Measurements from ENCODE around the gene FILIP1L. TPM values are rescaled to one million over a fixed set of nuclear protein-coding genes. Genes with fewer than 3 reads are reported as not detected.

The FILIP1L gene
- total and polyA plus RNA-seq, 2 donors = 75.1 to 103 TPM

DNA sequence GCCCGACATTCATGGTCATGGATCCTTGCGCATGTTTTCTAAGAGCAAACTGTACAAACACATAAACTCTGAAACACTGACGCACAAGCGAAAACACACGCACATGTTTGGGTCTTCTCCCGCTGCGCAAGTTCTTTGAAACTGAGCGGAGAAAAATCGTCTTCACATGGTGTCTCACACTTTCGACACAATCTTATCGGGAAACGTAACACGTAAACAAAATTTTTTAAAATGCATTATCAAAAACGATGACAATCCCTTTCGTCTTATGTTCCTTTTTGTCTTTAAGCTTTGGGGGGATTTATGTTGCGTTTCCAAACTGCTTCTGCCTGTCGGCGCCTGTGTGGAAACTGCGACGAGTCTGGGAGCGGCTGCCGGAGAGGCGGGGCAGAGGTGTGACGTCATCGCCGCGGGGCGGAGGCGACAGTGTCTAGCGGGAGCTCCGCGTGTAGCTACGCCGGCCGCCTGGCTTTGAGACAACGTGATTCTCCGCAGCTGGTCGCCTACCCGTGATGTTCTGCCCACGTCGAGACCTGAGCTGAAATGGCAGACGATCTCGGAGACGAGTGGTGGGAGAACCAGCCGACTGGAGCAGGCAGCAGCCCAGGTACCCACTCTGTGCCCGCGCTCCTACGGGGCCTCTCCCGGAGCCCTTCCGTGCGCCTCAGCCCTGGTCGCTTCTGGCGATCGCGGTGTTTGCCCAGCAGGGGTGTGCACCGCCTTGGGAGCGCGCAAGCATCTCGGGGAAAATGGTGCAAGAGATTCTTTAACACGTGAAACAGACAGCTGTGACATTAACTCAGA is 296.7 kb downstream of the FILIP1L start, which contains the start of gene CMSS1:
CMSS1 (plus strand) TSS at position 426 of the 804 bp plus-strand sequence.
- under 1% methylated on average over 60 of the region's 60 CpGs for WGBS
- Histone ChIP-seq H3K4me3 (ENCODE audit: low read depth, low read length) (peak within 1 kb of the TSS; percentile 62), H3K4me1 (ENCODE audit: insufficient read depth) (no peaks in the 10 kb centered on the region), H3K27ac (ENCODE audit: low read depth) (peak within 1 kb of the TSS; percentile 93), H3K36me3 (ENCODE audit: insufficient read depth) (no peaks in the 10 kb centered on the region)
- DNase-seq (ENCODE audit: extremely low spot score) = peak; percentile 84

DNA sequence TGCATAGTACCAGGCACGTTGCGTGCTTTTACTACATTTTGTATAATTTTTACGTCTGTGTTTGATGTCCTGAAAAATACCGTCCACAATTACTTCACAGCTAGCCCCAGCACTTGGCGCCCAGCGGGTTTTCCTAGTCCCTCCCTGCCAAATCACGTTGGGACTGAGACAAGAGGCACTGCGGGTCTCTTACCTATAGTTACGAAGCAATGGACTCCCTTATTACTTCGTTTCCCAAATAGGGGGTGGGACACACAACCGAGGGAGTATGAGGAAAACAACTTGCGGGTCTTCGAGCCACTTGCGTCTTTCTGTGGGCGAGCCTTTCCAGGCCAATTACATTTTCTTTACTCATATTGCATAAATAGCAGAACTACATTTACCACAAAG is 297.3 kb downstream of the FILIP1L start:
- no peak for DNase-seq (ENCODE audit: extremely low spot score)

DNA sequence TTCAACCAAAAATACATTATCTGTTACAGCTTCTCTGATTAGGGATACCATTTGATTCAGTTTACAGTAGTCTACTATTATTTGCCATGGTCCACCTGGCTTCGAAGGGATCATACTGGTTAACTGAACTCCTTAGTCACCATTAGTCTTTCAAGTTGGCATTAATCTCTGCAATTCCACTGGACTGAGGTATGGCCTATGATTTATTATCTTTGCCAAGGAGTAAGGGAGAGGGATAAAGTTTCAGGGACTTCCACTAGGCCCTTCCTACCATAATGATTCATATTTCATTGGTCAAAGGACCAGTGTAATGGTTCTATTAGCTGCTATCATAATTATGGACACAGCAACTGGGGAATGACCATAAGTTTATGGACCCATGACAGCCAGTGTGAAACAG is 303.9 kb downstream of the FILIP1L start:
- H3K27ac ChIP-seq (ENCODE audit: low read depth) = no peak overlapping the region
- no peak overlapping the region for H3K4me3 ChIP-seq (ENCODE audit: low read depth, low read length)
- H3K36me3 ChIP-seq (ENCODE audit: insufficient read depth) = no peaks in the 10 kb centered on the region
- H3K4me1 ChIP-seq (ENCODE audit: insufficient read depth) = no peaks in the 10 kb centered on the region
- no peak for DNase-seq (ENCODE audit: extremely low spot score)
- 89% methylated on average over 1 of the region's 1 CpG for WGBS

More for the DNA sequence above, 297.3 kb downstream of the FILIP1L start:
- H3K4me1 ChIP-seq (ENCODE audit: insufficient read depth) = no peaks in the 10 kb centered on the region
- peak overlapping the region; percentile 62 for H3K4me3 ChIP-seq (ENCODE audit: low read depth, low read length)
- no peaks in the 10 kb centered on the region for H3K36me3 ChIP-seq (ENCODE audit: insufficient read depth)
- WGBS = 1% methylated on average over 15 of the region's 15 CpGs
- H3K27ac ChIP-seq (ENCODE audit: low read depth) = no peak overlapping the region

DNA sequence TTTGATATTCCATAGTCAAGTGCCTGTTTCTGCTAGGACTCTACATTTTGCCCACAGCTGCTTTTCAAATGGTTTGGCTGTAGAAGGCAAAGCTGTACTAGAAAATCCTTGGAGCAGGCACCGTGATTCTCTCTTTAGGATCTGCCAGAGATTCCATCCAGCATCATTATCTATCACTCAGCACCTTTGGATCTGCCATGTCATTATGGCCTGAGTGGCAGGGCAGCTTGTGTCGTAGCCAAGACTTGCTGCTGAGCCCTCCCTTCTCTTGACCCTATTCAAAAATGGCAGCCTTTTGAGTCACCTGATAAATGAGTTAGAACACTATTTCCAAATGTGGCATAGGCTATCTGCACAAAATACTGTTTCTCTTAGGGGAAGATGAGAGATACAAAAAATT is 304.7 kb downstream of the FILIP1L start:
- Histone ChIP-seq H3K36me3 (ENCODE audit: insufficient read depth) (no peaks in the 10 kb centered on the region), H3K27ac (ENCODE audit: low read depth) (no peak overlapping the region), H3K4me1 (ENCODE audit: insufficient read depth) (no peaks in the 10 kb centered on the region), H3K4me3 (ENCODE audit: low read depth, low read length) (no peak overlapping the region)
- WGBS = 81% methylated on average over 2 of the region's 2 CpGs
- no peak for DNase-seq (ENCODE audit: extremely low spot score)

DNA sequence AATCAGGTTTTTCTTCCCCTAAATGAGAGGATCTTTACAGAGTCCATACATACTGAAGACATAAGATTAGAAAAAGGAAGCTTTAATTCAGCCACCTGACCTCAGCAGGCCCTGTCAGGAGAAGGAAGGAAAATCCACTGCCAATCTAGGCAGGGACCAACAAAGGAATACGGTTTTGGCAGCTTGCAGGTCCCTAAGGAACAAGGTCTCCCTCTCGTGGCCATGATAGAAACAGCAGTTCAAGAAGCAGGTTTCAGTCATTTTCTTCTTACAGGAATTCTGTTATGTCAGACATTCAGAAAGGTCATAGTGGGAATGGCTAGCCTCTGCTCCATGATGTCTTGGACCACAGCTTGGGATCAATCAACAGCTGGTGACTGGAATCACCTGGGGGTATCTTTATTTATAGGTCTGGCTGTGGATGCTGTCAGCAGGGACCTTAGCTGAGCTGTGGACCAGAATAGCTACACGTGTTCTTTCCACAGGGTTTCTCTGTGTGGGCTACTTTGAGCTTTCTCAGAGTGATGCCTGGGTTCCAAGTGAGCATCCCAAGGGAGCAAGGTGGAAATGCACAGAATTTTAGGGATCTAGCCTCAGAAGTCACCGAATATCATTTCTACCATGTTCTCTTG is 306.0 kb downstream of the FILIP1L start:
- 45% methylated on average over 4 of the region's 4 CpGs for WGBS
- H3K36me3 ChIP-seq (ENCODE audit: insufficient read depth) = no peaks in the 10 kb centered on the region
- DNase-seq (ENCODE audit: extremely low spot score) = no peak

DNA sequence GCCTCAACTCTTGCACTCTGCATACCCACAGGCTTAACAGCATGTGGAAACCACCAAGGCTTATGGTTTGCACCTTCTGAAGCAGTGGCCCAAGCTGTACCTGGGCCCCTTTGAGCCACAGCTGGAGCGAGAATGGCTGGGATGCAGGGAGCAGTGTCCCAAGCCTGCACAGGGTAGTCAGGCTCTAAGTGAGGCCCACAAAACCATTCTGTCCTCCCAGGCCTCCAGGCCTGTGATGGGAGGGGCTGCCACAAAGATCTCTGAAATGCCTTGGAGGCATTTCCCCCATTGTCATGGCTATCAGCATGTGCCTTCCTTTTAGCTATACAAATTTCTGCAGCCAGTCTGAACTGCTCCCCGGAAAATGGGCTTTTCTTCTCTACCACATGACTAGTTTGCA is 309.1 kb downstream of the FILIP1L start:
- WGBS = 97% methylated on average over 2 of the region's 2 CpGs
- Histone ChIP-seq H3K4me3 (ENCODE audit: low read depth, low read length) (no peak overlapping the region), H3K4me1 (ENCODE audit: insufficient read depth) (no peaks in the 10 kb centered on the region), H3K36me3 (ENCODE audit: insufficient read depth) (no peaks in the 10 kb centered on the region), H3K27ac (ENCODE audit: low read depth) (no peak overlapping the region)
- no peak for DNase-seq (ENCODE audit: extremely low spot score)

More for the DNA sequence above, 306.0 kb downstream of the FILIP1L start:
- no peak overlapping the region for H3K27ac ChIP-seq (ENCODE audit: low read depth)
- no peak overlapping the region for H3K4me3 ChIP-seq (ENCODE audit: low read depth, low read length)
- H3K4me1 ChIP-seq (ENCODE audit: insufficient read depth) = no peaks in the 10 kb centered on the region

DNA sequence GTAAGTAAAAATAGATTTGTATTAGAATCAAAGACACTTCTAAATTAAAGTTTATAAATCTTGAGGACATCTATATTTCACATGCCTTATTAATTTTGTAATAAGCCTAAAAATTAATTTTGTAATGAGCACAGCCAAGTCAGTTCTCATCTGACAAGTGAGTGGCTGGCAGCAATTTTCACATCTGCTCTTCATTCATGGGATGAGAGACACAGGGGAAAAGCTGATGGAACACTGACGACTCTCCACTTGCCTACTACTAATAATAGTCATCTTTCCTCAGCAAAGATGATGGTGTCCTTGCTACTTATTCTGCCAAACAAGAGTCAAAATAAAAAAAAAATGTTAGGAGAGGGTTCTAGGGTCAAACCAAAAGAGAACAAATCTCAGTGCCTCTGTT is 311.0 kb downstream of the FILIP1L start:
- DNase-seq (ENCODE audit: extremely low spot score) = no peak
- 87% methylated on average over 1 of the region's 1 CpG for WGBS
- no peaks in the 10 kb centered on the region for H3K36me3 ChIP-seq (ENCODE audit: insufficient read depth)
- H3K4me3 ChIP-seq (ENCODE audit: low read depth, low read length) = no peak overlapping the region
- no peak overlapping the region for H3K27ac ChIP-seq (ENCODE audit: low read depth)
- no peaks in the 10 kb centered on the region for H3K4me1 ChIP-seq (ENCODE audit: insufficient read depth)

DNA sequence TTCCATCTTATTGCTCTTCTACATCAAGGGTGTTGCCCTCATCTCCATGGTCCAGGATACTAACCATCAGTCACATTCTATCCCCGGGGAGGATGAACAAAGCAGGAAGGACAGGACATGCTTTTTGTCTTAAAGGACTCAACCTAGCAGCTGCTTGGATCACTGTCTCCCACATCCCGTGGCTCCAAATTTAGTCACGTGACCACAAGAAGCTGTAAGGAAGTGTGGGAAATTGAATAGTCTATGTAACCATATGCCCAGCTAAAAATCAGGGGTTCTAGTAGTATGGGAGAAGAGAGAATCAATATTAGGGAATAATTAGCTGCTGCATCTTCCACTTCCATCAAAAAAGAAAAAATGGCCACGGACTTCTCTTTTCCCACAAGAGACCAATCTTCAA is 314.9 kb downstream of the FILIP1L start:
- Histone ChIP-seq H3K27ac (ENCODE audit: low read depth) (no peak overlapping the region), H3K4me1 (ENCODE audit: insufficient read depth) (no peaks in the 10 kb centered on the region), H3K4me3 (ENCODE audit: low read depth, low read length) (no peak overlapping the region), H3K36me3 (ENCODE audit: insufficient read depth) (no peaks in the 10 kb centered on the region)
- DNase-seq (ENCODE audit: extremely low spot score) = no peak
- WGBS = 81% methylated on average over 4 of the region's 4 CpGs

DNA sequence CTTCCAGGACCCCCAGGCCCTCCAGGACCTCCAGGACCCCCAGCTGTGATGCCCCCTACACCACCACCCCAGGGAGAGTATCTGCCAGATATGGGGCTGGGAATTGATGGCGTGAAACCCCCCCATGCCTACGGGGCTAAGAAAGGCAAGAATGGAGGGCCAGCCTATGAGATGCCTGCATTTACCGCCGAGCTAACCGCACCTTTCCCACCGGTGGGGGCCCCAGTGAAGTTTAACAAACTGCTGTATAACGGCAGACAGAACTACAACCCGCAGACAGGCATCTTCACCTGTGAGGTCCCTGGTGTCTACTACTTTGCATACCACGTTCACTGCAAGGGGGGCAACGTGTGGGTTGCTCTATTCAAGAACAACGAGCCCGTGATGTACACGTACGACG is 318.7 kb downstream of the FILIP1L start:
- Histone ChIP-seq H3K4me1 (ENCODE audit: insufficient read depth) (no peaks in the 10 kb centered on the region), H3K36me3 (ENCODE audit: insufficient read depth) (no peaks in the 10 kb centered on the region), H3K27ac (ENCODE audit: low read depth) (no peak overlapping the region), H3K4me3 (ENCODE audit: low read depth, low read length) (no peak overlapping the region)
- no peak for DNase-seq (ENCODE audit: extremely low spot score)
- 93% methylated on average over 15 of the region's 15 CpGs for WGBS

DNA sequence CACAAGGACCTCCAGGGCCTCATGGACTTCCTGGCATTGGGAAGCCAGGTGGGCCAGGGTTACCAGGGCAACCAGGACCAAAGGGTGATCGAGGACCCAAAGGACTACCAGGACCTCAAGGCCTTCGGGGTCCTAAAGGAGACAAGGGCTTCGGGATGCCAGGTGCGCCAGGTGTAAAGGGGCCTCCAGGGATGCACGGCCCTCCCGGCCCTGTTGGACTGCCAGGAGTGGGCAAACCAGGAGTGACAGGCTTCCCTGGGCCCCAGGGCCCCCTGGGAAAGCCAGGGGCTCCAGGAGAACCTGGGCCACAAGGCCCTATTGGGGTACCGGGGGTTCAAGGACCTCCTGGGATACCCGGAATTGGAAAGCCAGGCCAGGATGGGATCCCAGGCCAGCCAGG is 319.8 kb downstream of the FILIP1L start:
- Histone ChIP-seq H3K4me3 (ENCODE audit: low read depth, low read length) (no peak overlapping the region), H3K4me1 (ENCODE audit: insufficient read depth) (no peaks in the 10 kb centered on the region), H3K27ac (ENCODE audit: low read depth) (no peak overlapping the region), H3K36me3 (ENCODE audit: insufficient read depth) (no peaks in the 10 kb centered on the region)
- WGBS = 93% methylated on average over 8 of the region's 8 CpGs
- DNase-seq (ENCODE audit: extremely low spot score) = no peak

DNA sequence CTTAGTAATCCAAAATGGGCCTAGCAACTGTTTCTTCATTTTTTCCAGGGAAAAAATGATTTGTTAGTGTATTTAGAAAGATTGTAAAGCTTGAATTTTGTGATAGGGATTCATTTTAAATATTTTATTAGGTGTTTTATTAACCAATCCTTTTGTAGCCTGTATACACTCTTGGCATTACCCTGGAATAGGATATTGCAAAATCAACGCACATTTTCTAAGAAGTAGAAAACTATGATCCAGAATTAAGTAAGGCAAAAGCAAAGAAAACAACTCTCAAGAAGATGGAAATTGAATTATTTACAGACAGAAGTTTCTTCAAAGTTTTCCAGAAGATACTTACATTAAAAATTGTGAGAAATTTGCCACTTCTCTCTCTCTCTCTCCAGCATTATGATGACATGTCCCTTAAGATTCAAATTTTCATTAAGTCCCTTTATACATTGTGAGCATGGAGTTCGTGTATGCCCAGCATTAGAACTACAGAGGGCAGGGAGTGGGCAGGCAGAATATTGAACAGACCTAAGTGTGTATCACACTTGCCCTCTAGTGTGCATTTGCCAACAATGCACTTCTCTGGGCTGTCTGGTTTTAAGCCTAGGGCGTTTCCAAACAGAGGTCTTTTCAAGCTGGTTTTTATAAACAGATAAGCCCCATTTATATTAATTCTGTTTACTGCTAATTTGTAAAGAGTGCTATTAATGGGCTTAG is 325.1 kb downstream of the FILIP1L start:
- WGBS = 20% methylated on average over 3 of the region's 3 CpGs
- Histone ChIP-seq H3K27ac (ENCODE audit: low read depth) (no peak overlapping the region), H3K4me1 (ENCODE audit: insufficient read depth) (no peaks in the 10 kb centered on the region), H3K4me3 (ENCODE audit: low read depth, low read length) (no peak overlapping the region), H3K36me3 (ENCODE audit: insufficient read depth) (no peaks in the 10 kb centered on the region)
- no peak for DNase-seq (ENCODE audit: extremely low spot score)

Measured in urinary bladder (tissue), 4 donors.